ENCODE data around the gene LONP1.
A peak's percentile ranks its signal among the peaks of the same experiment; 100 is the strongest.
"Not testable (repeated sequence)": the region's sequence is repeated elsewhere in the genome, so short reads cannot be mapped to it uniquely, and the experiment has no call there.

LONP1 gene

DNA sequence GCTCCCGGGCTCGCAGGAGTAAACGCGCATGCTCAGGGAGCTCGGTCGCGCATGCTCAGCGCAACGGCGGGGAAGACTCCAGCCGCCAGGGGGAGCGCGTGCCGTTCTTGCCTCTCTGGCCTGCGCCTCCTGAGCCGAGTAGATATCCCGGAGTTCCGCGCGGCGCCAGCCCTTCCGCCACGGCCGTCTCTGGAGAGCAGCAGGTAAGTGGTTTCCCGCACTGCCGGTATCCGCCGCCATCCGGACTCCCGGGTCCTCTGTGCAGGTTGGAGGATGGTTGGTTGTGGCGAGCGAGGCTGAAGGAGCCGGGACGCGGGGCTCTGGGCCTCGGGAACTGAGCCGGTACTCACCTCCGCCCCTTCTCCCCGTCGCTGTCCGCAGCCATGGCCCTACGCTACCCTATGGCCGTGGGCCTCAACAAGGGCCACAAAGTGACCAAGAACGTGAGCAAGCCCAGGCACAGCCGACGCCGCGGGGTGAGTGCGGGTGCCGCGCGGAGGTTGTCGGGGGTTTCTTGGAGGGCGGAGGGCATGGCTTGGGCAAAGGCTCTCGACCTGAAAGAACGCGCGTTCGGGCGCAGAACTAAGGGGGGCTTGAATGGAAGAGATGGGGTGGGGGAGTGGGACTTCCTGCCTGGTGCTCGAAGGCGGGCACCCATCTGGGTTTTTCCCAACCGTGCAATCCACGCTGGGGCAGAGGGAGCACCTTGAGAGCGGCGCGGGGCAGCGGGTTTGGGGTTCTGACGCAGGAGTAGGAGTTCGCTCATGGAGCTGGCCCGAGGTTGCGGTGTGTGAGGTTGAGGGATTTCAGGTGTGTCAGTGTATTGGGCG is 29.6 kb downstream of the LONP1 start, which contains the start of gene RPL36:
TSS of gene RPL36 (plus strand) at position 171 of the 830 bp plus-strand sequence. CDS start at position 384, 213 bp downstream.
- Histone ChIP-seq H3K27ac (ENCODE audit: low read depth, low read length) (peak within 1 kb of the TSS; percentile 96), H3K36me3 (ENCODE audit: insufficient read depth, low read length) (peaks cover 36% of the 10 kb centered on the region), H3K4me3 (ENCODE audit: low read depth in 1 of 2, low read length in 2 of 2) (peak within 1 kb of the TSS; percentile 95 to 97), H3K9ac (ENCODE audit: low read length) (peak within 1 kb of the TSS; percentile 76), H3K27me3 (ENCODE audit: control insufficient read depth in 1 of 2, insufficient read depth in 2 of 2, low read length in 2 of 2) (no peaks in the 10 kb centered on the region), H3K4me1 (ENCODE audit: insufficient read depth, low read length) (peaks cover 11% of the 10 kb centered on the region), H3K9me3 (ENCODE audit: low read length) (no peaks in the 10 kb centered on the region)

DNA sequence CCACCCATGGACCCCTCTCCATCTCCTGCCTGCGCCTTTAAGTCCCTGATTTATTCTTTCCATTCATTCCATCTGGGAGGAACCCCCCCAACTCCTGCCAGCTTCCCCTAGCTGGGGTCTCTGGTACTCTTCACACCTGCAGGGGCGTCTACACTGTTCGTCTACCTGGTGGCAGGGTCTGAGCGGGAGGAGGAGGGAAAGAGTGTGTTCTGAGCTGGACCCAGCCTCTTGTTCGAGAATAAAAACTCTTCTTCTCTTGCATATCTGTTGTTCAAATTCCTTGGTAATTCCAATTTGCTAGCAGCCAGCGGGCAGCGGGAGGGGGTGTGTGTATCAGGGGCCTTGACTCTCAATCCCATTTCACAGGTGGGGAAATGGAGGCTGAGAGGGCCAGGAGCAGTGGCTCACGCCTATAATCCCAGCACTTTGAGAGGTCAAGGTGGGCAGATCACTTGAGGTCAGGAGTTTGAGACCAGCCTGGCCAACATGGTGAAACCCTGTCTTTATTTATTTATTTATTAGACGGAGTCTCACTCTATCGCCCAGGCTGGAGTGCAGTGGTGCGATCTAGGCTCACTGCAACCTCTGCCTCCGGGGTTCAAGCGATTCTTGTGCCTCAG is 31.6 kb downstream of the LONP1 start:
- peaks cover 17% of the 10 kb centered on the region for H3K36me3 ChIP-seq (ENCODE audit: insufficient read depth, low read length)
- peaks cover 11% of the 10 kb centered on the region for H3K4me1 ChIP-seq (ENCODE audit: insufficient read depth, low read length)
- H3K4me3 ChIP-seq (ENCODE audit: low read depth in 1 of 2, low read length in 2 of 2); H3K27me3 ChIP-seq (ENCODE audit: control insufficient read depth in 1 of 2, insufficient read depth in 2 of 2, low read length in 2 of 2); H3K9ac ChIP-seq (ENCODE audit: low read length); H3K9me3 ChIP-seq (ENCODE audit: low read length); H3K27ac ChIP-seq (ENCODE audit: low read depth, low read length): not testable (repeated sequence)

DNA sequence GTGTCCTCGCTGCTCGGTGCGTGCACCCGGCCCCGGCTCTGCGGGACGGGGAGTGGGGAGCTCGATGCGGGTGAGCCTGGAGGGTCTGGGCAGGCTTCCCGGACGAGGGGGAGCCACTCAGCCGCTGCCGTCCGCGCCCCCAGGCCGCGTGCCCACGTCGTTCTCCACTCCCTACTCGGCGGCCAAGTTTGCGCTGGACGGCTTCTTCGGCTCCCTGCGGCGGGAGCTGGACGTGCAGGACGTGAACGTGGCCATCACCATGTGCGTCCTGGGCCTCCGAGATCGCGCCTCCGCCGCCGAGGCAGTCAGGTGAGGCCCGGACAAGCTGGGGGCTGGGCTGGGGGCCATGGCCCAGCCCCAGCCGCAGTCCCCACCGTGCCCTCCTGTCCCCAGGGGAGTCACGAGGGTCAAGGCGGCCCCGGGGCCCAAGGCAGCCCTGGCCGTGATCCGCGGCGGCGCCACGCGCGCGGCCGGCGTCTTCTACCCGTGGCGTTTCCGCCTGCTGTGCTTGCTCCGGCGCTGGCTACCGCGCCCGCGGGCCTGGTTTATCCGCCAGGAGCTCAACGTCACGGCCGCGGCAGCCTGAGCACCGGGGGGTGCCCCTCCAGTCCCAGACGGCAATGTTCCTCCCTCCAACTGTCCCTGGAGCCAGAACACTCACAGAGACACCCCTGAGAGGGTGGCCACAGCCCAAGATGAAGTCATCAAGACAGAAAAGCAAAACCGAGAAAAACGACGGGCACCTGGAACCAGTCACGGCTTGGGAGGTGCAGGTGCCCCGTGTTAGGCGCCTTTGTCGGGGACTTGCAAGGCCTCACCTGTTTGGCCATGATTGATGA is 32.4 kb downstream of the LONP1 start:
- Histone ChIP-seq H3K27me3 (ENCODE audit: control insufficient read depth in 1 of 2, insufficient read depth in 2 of 2, low read length in 2 of 2) (no peaks in the 10 kb centered on the region), H3K36me3 (ENCODE audit: insufficient read depth, low read length) (peaks cover 9% of the 10 kb centered on the region), H3K4me1 (ENCODE audit: insufficient read depth, low read length) (peaks cover 11% of the 10 kb centered on the region), H3K9ac (ENCODE audit: low read length) (no peak overlapping the region), H3K4me3 (ENCODE audit: low read depth in 1 of 2, low read length in 2 of 2) (peak overlapping the region; percentile 61 to 68), H3K9me3 (ENCODE audit: low read length) (no peaks in the 10 kb centered on the region), H3K27ac (ENCODE audit: low read depth, low read length) (peak overlapping the region; percentile 78)

DNA sequence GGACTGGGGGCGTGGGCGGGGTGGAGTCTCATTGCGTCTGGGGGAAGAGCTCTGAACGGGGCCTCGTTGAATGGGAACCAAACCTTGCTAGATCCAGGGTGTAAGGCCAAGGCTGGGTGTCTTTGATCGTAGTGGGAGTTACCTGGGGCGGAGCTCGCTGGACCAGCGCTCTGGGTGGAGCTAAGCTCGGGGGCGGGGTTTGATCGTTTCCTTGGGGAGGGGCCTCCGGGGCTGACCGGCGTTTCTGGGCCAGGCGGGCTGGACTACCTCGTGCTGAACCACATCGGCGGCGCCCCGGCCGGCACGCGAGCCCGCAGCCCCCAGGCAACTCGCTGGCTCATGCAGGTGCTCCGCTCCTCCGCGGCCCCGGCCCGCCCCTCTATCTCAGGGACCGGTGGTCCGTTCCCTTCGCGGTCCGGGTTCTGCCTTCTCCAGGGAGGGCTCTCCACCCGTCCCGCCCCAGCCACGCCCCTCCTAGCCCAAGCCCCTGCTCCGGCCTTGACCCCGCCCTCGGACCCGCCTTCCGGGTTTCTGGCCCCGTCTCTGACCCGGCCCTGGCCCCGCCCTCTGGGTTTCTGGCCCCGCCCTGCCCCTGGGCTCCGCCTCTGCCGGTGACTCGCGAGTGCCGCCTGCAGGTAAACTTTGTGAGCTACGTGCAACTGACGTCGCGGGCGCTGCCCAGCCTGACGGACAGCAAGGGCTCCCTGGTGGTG is 33.1 kb downstream of the LONP1 start:
- H3K9me3 ChIP-seq (ENCODE audit: low read length), result no peaks in the 10 kb centered on the region
- H3K4me1 ChIP-seq (ENCODE audit: insufficient read depth, low read length), result peaks cover 5% of the 10 kb centered on the region
- peaks cover 1% of the 10 kb centered on the region for H3K36me3 ChIP-seq (ENCODE audit: insufficient read depth, low read length)
- H3K4me3 ChIP-seq (ENCODE audit: low read depth in 1 of 2, low read length in 2 of 2), result peak overlapping the region; percentile 61 to 68
- peak overlapping the region; percentile 78 for H3K27ac ChIP-seq (ENCODE audit: low read depth, low read length)
- H3K27me3 ChIP-seq (ENCODE audit: control insufficient read depth in 1 of 2, insufficient read depth in 2 of 2, low read length in 2 of 2), result no peaks in the 10 kb centered on the region
- H3K9ac ChIP-seq (ENCODE audit: low read length), result no peak overlapping the region

DNA sequence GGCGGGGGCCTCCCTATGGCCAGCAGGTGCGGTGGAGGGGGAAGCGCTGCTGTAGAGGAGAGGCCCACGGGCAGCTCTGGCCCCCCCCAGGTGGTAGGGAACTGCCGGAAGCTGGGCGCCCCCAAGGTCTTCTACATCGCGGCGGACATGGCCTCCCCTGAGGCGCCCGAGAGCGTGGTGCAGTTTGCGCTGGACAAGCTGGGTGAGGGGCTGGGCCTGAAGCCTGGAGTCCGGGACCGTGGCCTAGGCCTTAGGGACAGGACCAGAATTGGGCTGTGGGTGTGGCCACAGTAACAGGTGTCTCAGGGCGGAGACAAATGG is 33.7 kb downstream of the LONP1 start:
- peaks cover 7% of the 10 kb centered on the region for H3K4me1 ChIP-seq (ENCODE audit: insufficient read depth, low read length)
- H3K9ac ChIP-seq (ENCODE audit: low read length), result no peak overlapping the region
- H3K36me3 ChIP-seq (ENCODE audit: insufficient read depth, low read length), result no peaks in the 10 kb centered on the region
- peak overlapping the region; percentile 61 to 68 for H3K4me3 ChIP-seq (ENCODE audit: low read depth in 1 of 2, low read length in 2 of 2)
- H3K27me3 ChIP-seq (ENCODE audit: control insufficient read depth in 1 of 2, insufficient read depth in 2 of 2, low read length in 2 of 2), result no peaks in the 10 kb centered on the region
- peak overlapping the region; percentile 78 for H3K27ac ChIP-seq (ENCODE audit: low read depth, low read length)
- H3K9me3 ChIP-seq (ENCODE audit: low read length), result no peaks in the 10 kb centered on the region

DNA sequence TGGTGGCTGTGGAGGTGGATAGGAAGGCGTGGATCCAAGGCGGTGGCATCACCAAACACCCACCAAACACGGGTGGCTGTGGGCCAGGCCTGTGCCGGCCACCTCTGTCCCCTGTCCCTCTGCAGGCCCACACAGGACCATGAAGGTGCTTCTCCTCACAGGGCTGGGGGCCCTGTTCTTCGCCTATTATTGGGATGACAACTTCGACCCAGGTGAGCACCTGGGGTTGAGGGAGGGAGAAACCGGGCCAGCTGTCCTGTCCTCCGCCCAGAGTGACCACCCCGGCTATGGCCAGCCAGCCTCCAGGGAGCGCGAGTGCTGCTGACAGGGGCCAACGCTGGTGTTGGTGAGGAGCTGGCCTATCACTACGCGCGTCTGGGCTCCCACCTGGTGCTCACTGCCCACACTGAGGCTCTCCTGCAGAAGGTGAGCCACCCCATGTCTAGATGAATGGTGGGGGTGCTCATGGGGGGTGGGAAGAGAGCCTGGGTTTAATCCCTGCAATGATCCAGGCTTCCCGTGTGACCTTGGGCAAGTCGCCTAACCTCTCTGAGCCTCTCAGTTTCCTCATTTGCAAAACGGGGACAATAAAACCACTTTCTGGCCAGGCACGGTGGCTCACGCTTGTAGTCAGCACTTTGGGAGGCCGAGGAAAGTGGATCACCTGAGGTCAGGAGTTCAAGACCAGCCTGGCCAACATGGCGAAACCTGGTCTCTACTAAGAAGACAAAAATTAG is 35.1 kb downstream of the LONP1 start:
- no peak overlapping the region for H3K4me3 ChIP-seq (ENCODE audit: low read depth in 1 of 2, low read length in 2 of 2)
- H3K27ac ChIP-seq (ENCODE audit: low read depth, low read length), result no peak overlapping the region
- H3K36me3 ChIP-seq (ENCODE audit: insufficient read depth, low read length), result no peaks in the 10 kb centered on the region
- no peak overlapping the region for H3K9ac ChIP-seq (ENCODE audit: low read length)
- peaks cover 7% of the 10 kb centered on the region for H3K4me1 ChIP-seq (ENCODE audit: insufficient read depth, low read length)
- H3K27me3 ChIP-seq (ENCODE audit: control insufficient read depth in 1 of 2, insufficient read depth in 2 of 2, low read length in 2 of 2), result no peaks in the 10 kb centered on the region
- no peaks in the 10 kb centered on the region for H3K9me3 ChIP-seq (ENCODE audit: low read length)

DNA sequence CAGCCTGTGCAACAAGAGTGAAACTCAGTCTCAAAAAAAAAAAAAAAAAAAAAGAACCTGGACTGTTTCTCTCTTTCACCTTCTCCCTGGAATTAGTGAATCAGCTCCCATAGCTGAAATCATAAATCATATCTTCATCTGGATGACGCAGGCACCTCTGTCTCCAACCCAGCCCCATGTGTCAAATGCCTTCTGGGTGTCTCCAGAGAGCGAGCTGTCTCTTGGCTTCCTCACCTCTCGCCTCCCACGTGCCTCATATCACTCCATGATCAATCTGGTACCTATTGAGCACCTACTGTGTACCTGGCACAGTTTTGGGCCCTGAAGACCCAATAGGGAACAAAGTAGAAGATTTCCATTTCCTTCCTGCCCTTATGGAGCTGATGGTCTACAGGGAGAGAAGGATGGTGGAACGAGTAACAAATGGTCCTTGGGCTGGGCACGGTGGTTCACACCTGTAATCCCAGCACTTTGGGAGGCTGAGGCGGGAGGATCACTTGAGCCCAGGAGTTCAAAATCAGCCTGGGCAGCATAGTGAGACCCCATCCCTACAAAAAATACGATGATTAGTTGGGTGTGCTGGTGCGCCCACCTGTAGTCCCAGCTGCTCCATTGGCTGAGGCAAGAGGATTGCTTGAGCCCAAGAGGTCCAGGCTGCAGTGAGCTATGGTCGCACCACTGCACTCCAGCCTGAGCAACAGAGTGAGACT is 36.6 kb downstream of the LONP1 start:
- peaks cover 16% of the 10 kb centered on the region for H3K4me1 ChIP-seq (ENCODE audit: insufficient read depth, low read length)

DNA sequence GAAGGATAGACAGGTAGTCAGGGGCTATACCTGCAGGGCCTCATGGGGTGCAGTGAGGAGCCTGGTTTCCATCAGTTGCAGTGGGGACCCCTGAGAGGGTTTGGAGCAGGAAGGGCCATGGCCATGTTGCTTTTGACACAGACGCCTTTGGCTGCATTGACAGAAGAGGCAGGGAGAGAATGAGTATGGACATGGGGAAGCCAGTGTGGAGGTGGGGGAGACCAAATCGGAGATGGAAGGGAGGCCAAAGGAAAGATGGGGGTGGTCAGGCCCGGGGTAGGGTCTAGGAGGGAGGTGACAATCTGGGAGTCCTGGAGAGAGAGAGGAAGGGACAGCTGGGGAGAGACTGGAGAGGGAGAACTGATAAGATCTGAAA is 37.9 kb downstream of the LONP1 start:
- Histone ChIP-seq H3K4me1 (ENCODE audit: insufficient read depth, low read length) (peaks cover 16% of the 10 kb centered on the region), H3K27me3 (ENCODE audit: control insufficient read depth in 1 of 2, insufficient read depth in 2 of 2, low read length in 2 of 2) (no peaks in the 10 kb centered on the region), H3K27ac (ENCODE audit: low read depth, low read length) (no peak overlapping the region), H3K9me3 (ENCODE audit: low read length) (no peaks in the 10 kb centered on the region), H3K9ac (ENCODE audit: low read length) (no peak overlapping the region), H3K36me3 (ENCODE audit: insufficient read depth, low read length) (no peaks in the 10 kb centered on the region), H3K4me3 (ENCODE audit: low read depth in 1 of 2, low read length in 2 of 2) (no peak overlapping the region)

More for the DNA sequence above, 36.6 kb downstream of the LONP1 start:
- H3K9me3 ChIP-seq (ENCODE audit: low read length), result no peaks in the 10 kb centered on the region
- no peak overlapping the region for H3K9ac ChIP-seq (ENCODE audit: low read length)
- H3K36me3 ChIP-seq (ENCODE audit: insufficient read depth, low read length), result no peaks in the 10 kb centered on the region
- H3K4me3 ChIP-seq (ENCODE audit: low read depth in 1 of 2, low read length in 2 of 2), result no peak overlapping the region
- no peak overlapping the region for H3K27ac ChIP-seq (ENCODE audit: low read depth, low read length)
- H3K27me3 ChIP-seq (ENCODE audit: control insufficient read depth in 1 of 2, insufficient read depth in 2 of 2, low read length in 2 of 2), result no peaks in the 10 kb centered on the region

DNA sequence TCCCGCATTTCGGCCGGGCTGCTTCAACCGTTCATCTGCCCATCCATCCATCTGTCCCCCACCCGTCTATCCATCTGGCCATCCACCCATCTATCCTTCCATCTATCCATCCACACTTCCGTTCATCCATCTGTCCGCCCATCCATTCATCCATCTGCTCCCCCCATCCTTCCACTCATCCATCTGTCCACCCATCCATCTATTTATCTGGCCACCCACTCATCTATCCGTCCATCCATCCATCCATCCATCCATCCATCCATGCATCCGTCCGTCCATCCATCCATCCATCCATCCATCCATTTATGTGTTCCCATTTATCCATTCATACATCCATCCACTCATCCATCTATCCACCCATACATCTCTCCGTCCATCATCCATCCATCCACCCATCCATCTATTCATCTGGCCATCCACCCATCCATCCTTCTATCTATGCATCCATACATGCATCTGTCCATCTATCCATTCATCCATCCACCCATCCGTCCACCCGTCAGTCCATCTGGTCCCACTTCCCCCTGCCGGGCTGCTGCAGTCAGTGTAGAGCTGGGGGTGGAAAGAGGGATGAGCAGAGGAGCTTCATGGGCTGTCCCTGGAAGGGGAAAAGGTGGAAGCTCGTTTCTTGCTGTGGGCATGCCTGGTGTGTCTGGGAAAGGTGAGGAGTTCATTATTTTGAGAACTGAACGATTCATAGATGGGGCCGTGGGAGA is 38.4 kb downstream of the LONP1 start:
- H3K4me1 ChIP-seq (ENCODE audit: insufficient read depth, low read length), result peaks cover 16% of the 10 kb centered on the region
- H3K9ac ChIP-seq (ENCODE audit: low read length), result no peak overlapping the region
- peak overlapping the region; percentile 90 to 91 for H3K4me3 ChIP-seq (ENCODE audit: low read depth in 1 of 2, low read length in 2 of 2)
- no peaks in the 10 kb centered on the region for H3K9me3 ChIP-seq (ENCODE audit: low read length)
- H3K27me3 ChIP-seq (ENCODE audit: control insufficient read depth in 1 of 2, insufficient read depth in 2 of 2, low read length in 2 of 2), result no peaks in the 10 kb centered on the region
- no peaks in the 10 kb centered on the region for H3K36me3 ChIP-seq (ENCODE audit: insufficient read depth, low read length)
- H3K27ac ChIP-seq (ENCODE audit: low read depth, low read length), result peak overlapping the region; percentile 94
